Neural progenitor cell (in vitro differentiated cells): Measurements from ENCODE around the gene C11orf16. TPM values are rescaled to one million over a fixed set of nuclear protein-coding genes. Genes with fewer than 3 reads are reported as not detected.
A peak's percentile ranks its signal among the peaks of the same experiment; 100 is the strongest.

Experiments
- DNase-seq: peaks from one replicate; pipeline ENCODE4 v3.0.0-alpha.2; 2016; ENCODE audit warnings: low spot score
- H2AFZ ChIP-seq: fragments of 200-600 bp; sonication (generic); replicated peaks from 2 replicates; pipeline ENCODE4 v1.6.1; 2016; ENCODE audit warnings: antibody characterized with exemption
- H3F3A ChIP-seq: fragments of 200-600 bp; sonication (generic); 2 replicates; pipeline ENCODE4 v1.6.1; 2016; ENCODE audit warnings: antibody characterized with exemption, low read depth
- H3K27ac ChIP-seq: fragments of 200-600 bp; sonication (generic); 2 replicates; pipeline ENCODE4 v1.5.1; 2016; ENCODE audit warnings: mild to moderate bottlenecking
- H3K27me3 ChIP-seq: fragments of 200-600 bp; sonication (generic); 2 replicates; pipeline ENCODE4 v1.6.1; 2016; ENCODE audit warnings: mild to moderate bottlenecking, moderate library complexity
- H3K36me3 ChIP-seq: fragments of 200-600 bp; sonication (generic); 2 replicates; pipeline ENCODE4 v1.5.1; 2016
- H3K4me1 ChIP-seq: fragments of 200-600 bp; sonication (generic); 2 replicates; pipeline ENCODE4 v1.6.1; 2016; ENCODE audit warnings: mixed run types
- H3K4me2 ChIP-seq: fragments of 200-600 bp; sonication (generic); 2 replicates; pipeline ENCODE4 v1.6.1; 2016
- H3K4me3 ChIP-seq: fragments of 200-600 bp; sonication (generic); 2 replicates; pipeline ENCODE4 v1.5.1; 2016
- H3K79me2 ChIP-seq: fragments of 200-600 bp; sonication (generic); 2 replicates; pipeline ENCODE4 v1.6.1; 2016; ENCODE audit warnings: low read depth
- H3K9ac ChIP-seq: fragments of 200-600 bp; sonication (generic); 2 replicates; pipeline ENCODE4 v1.6.1; 2016
- H3K9me3 ChIP-seq: fragments of 200-600 bp; sonication (generic); 2 replicates; pipeline ENCODE4 v1.5.1; 2016; ENCODE audit warnings: low read depth
- H4K20me1 ChIP-seq: fragments of 200-600 bp; sonication (generic); 2 replicates; pipeline ENCODE4 v1.6.1; 2016; ENCODE audit warnings: low read depth
- H3K27ac Mint-ChIP-seq: 3 replicates; pipeline ENCODE4 v1.8.0; 2021; ENCODE audit warnings: mixed read lengths
- H3K27me3 Mint-ChIP-seq: 2 replicates; pipeline ENCODE4 v1.8.0; 2022; ENCODE audit warnings: low read depth, mild to moderate bottlenecking, inconsistent platforms, moderate library complexity, mixed read lengths; ENCODE audit not compliant: insufficient read depth
- H3K36me3 Mint-ChIP-seq: 3 replicates; pipeline ENCODE4 v1.8.0; 2021; ENCODE audit warnings: mixed read lengths
- H3K4me1 Mint-ChIP-seq: 3 replicates; pipeline ENCODE4 v1.8.0; 2021; ENCODE audit warnings: mixed read lengths
- H3K4me3 Mint-ChIP-seq: 3 replicates; pipeline ENCODE4 v1.8.0; 2021; ENCODE audit warnings: mild to moderate bottlenecking, moderate library complexity, mixed read lengths
- H3K9me3 Mint-ChIP-seq: 3 replicates; pipeline ENCODE4 v1.8.0; 2020; ENCODE audit warnings: mixed read lengths
- CTCF ChIP-seq: fragments of 200-600 bp; sonication (generic); IDR thresholded peaks from 2 replicates; pipeline ENCODE4 v1.5.1; 2017; ENCODE audit warnings: antibody characterized with exemption, mild to moderate bottlenecking
- EZH2 ChIP-seq: fragments of 200-600 bp; sonication (generic); IDR thresholded peaks from 2 replicates; pipeline ENCODE4 v1.6.1; 2017; ENCODE audit warnings: antibody characterized with exemption, mild to moderate bottlenecking, moderate library complexity
- EZH2phosphoT487 ChIP-seq: fragments of 200-600 bp; sonication (generic); IDR thresholded peaks from 2 replicates; pipeline ENCODE4 v1.6.1; 2017; ENCODE audit warnings: antibody characterized with exemption
- total RNA-seq: library from RNA; depleted of rRNA; stranded (reverse); fragments of >200 nt; gene quantifications from 2 replicates; pipeline ENCODE4 v1.2.3, GENCODE V29; 2015; ENCODE audit warnings: low replicate concordance

C11orf16 gene
- total RNA-seq, 1 donor from 2014 or later = not detected

GRCh38 chr11:8911029-8911823 lies 21.5 kb downstream of the C11orf16 start, which contains the start of gene AKIP1:
TSS of gene AKIP1 (plus strand) at chr11:8911189. CDS start at chr11:8911450, 261 bp downstream.
- Mint-ChIP-seq H3K4me3 (peak within 1 kb of the TSS; percentile 95), H3K27ac (peak within 1 kb of the TSS; percentile 97), H3K9me3 (no peaks in the 10 kb centered on the region), H3K27me3 (peaks cover 2% of the 10 kb centered on the region), H3K4me1 (peaks cover 32% of the 10 kb centered on the region), H3K36me3 (peaks cover 7% of the 10 kb centered on the region)
- Histone ChIP-seq H3K4me3 (peak within 1 kb of the TSS; percentile 73), H3F3A (peaks cover 49% of the 10 kb centered on the region), H3K4me2 (peak within 1 kb of the TSS; percentile 87), H3K27ac (peak within 1 kb of the TSS; percentile 72), H4K20me1 (peaks cover 13% of the 10 kb centered on the region), H3K4me1 (peaks cover 16% of the 10 kb centered on the region), H3K36me3 (no peaks in the 10 kb centered on the region), H2AFZ (peak within 1 kb of the TSS; percentile 59), H3K9me3 (no peaks in the 10 kb centered on the region), H3K9ac (peak within 1 kb of the TSS; percentile 49), H3K79me2 (peaks cover 38% of the 10 kb centered on the region), H3K27me3 (peaks cover 25% of the 10 kb centered on the region)
- DNase-seq = peak; percentile 100
- TF ChIP-seq EZH2phosphoT487 (no peak), CTCF (no peak), EZH2 (no peak)

GRCh38 chr11:8910649-8911026 lies 22.1 kb downstream of the C11orf16 start:
- no peak overlapping the region for H3K9ac ChIP-seq
- peak overlapping the region; percentile 73 for H3K4me3 ChIP-seq
- peaks cover 15% of the 10 kb centered on the region for H3K4me1 ChIP-seq
- Mint-ChIP-seq H3K36me3 (peaks cover 4% of the 10 kb centered on the region), H3K4me1 (peaks cover 32% of the 10 kb centered on the region), H3K27me3 (peaks cover 2% of the 10 kb centered on the region), H3K27ac (no peak overlapping the region), H3K4me3 (peak overlapping the region; percentile 89), H3K9me3 (no peaks in the 10 kb centered on the region)
- H3K27ac ChIP-seq = no peak overlapping the region
- no peaks in the 10 kb centered on the region for H3K36me3 ChIP-seq
- H3K79me2 ChIP-seq = peaks cover 38% of the 10 kb centered on the region
- peaks cover 25% of the 10 kb centered on the region for H3K27me3 ChIP-seq
- H3K4me2 ChIP-seq = peak overlapping the region; percentile 87
- no peak for DNase-seq
- TF ChIP-seq CTCF = no peak
- TF ChIP-seq EZH2phosphoT487 = no peak
- TF ChIP-seq EZH2 = no peak
- peaks cover 46% of the 10 kb centered on the region for H3F3A ChIP-seq
- H3K9me3 ChIP-seq = no peaks in the 10 kb centered on the region
- H2AFZ ChIP-seq = peak overlapping the region; percentile 54
- H4K20me1 ChIP-seq = peaks cover 13% of the 10 kb centered on the region

GRCh38 chr11:8908099-8908498 lies 24.6 kb downstream of the C11orf16 start:
- DNase-seq = no peak

More at GRCh38 chr11:8908099-8908498, 24.6 kb downstream of the C11orf16 start:
- H3K9ac ChIP-seq = no peak overlapping the region
- Mint-ChIP-seq H3K9me3 (peaks cover 3% of the 10 kb centered on the region), H3K4me3 (no peak overlapping the region), H3K4me1 (peaks cover 18% of the 10 kb centered on the region), H3K27me3 (no peaks in the 10 kb centered on the region), H3K27ac (no peak overlapping the region), H3K36me3 (peaks cover 4% of the 10 kb centered on the region)
- H2AFZ ChIP-seq = no peak overlapping the region
- peaks cover 25% of the 10 kb centered on the region for H3K27me3 ChIP-seq
- H3K79me2 ChIP-seq = peaks cover 19% of the 10 kb centered on the region
- peaks cover 5% of the 10 kb centered on the region for H3K4me1 ChIP-seq
- H3K36me3 ChIP-seq = no peaks in the 10 kb centered on the region
- H3K4me3 ChIP-seq = no peak overlapping the region
- TF ChIP-seq EZH2phosphoT487 = no peak
- TF ChIP-seq EZH2 = no peak
- no peak for TF ChIP-seq CTCF
- H3F3A ChIP-seq = peaks cover 36% of the 10 kb centered on the region
- no peak overlapping the region for H3K27ac ChIP-seq
- H3K4me2 ChIP-seq = no peak overlapping the region
- H3K9me3 ChIP-seq = no peaks in the 10 kb centered on the region
- H4K20me1 ChIP-seq = no peaks in the 10 kb centered on the region
